SK-N-SH (cell line): ENCODE results near the gene ARHGEF19. TPM values are rescaled to one million over a fixed set of nuclear protein-coding genes. Genes with fewer than 3 reads are reported as not detected.

Experiments
- CTCF ChIA-PET: fragments of 300-600, 350-600 bp; formaldehyde crosslinking; extraction: SDS; loops from one replicate; lab custom pipeline; 2021; lab: Yijun Ruan, JAX
- POLR2A ChIA-PET: fragments of 350-600 bp; sonication (Branson Sonifier 250); formaldehyde crosslinking; extraction: SDS; loops from one replicate; lab custom pipeline; 2020; ENCODE audit warnings: antibody characterized with exemption, inconsistent platforms; lab: Yijun Ruan, JAX
- DNase-seq: peaks from one replicate; pipeline ENCODE4 v3.0.0; 2012
- H2AFZ ChIP-seq: fragments of 200-600 bp; sonication (generic); 2 replicates; pipeline ENCODE4 v1.8.1; 2016; ENCODE audit warnings: antibody characterized with exemption, mild to moderate bottlenecking, low read depth
- H3F3A ChIP-seq: fragments of 200-600 bp; sonication (generic); replicated peaks from 2 replicates; pipeline ENCODE3; 2016; ENCODE audit warnings: antibody characterized with exemption, mild to moderate bottlenecking; ENCODE audit not compliant: insufficient read depth
- H3K27ac ChIP-seq, 2 experiments: fragments of 200-500 bp in 1 of 2; fragments of 200-600 bp in 1 of 2; sonication (Bioruptor generic) in 1 of 2; sonication (generic), shearing (Covaris generic) in 1 of 2; 2 replicates each; pipeline versions ENCODE4 v1.5.1 to v1.6.1; 2014 to 2016; ENCODE audit warnings: low read depth in 2 of 2, inconsistent platforms in 1 of 2, low read length in 1 of 2, mild to moderate bottlenecking in 1 of 2, mixed read lengths in 1 of 2
- H3K27me3 ChIP-seq: fragments of 200-600 bp; sonication (generic), shearing (Covaris generic); 2 replicates; pipeline ENCODE4 v1.6.1; 2016; ENCODE audit warnings: mixed run types; ENCODE audit not compliant: insufficient read depth
- H3K36me3 ChIP-seq, 2 experiments: fragments of 200-500 bp in 1 of 2; fragments of 200-600 bp in 1 of 2; sonication (Bioruptor generic) in 1 of 2; sonication (generic) in 1 of 2; replicated peaks in 1 of 2; 2 replicates each; pipeline versions ENCODE3 to v1.5.1; 2014 to 2016; ENCODE audit warnings: low read length in 1 of 2, mild to moderate bottlenecking in 1 of 2; ENCODE audit not compliant: insufficient read depth in 2 of 2, control insufficient read depth in 1 of 2
- H3K4me1 ChIP-seq, 2 experiments: fragments of 200-500 bp in 1 of 2; fragments of 200-600 bp in 1 of 2; sonication (Bioruptor generic) in 1 of 2; sonication (generic), shearing (Covaris generic) in 1 of 2; 2 replicates each; pipeline versions ENCODE4 v1.5.1 to v1.6.1; 2014 to 2016; ENCODE audit warnings: low read depth in 1 of 2, low read length in 1 of 2, mixed run types in 1 of 2; ENCODE audit not compliant: insufficient read depth in 2 of 2, control insufficient read depth in 1 of 2
- H3K4me2 ChIP-seq: fragments of 200-600 bp; sonication (generic), shearing (Covaris generic); 2 replicates; pipeline ENCODE4 v1.6.1; 2017; ENCODE audit warnings: mixed run types
- H3K4me3 ChIP-seq, 2 experiments: fragments of 200-500 bp in 1 of 2; fragments of 200-600 bp in 1 of 2; sonication (Bioruptor generic) in 1 of 2; sonication (generic), shearing (Covaris generic) in 1 of 2; 2 replicates each; pipeline versions ENCODE4 v1.5.1 to v1.8.1; 2014 to 2016; ENCODE audit warnings: low read depth in 2 of 2, inconsistent platforms in 1 of 2, low read length in 1 of 2, mild to moderate bottlenecking in 1 of 2, mixed read lengths in 1 of 2, moderate library complexity in 1 of 2
- H3K79me2 ChIP-seq: fragments of 200-600 bp; sonication (generic); 2 replicates; pipeline ENCODE4 v1.8.1; 2017; ENCODE audit warnings: mild to moderate bottlenecking; ENCODE audit not compliant: insufficient read depth
- H3K9ac ChIP-seq: fragments of 200-600 bp; sonication (generic); 2 replicates; pipeline ENCODE4 v1.6.1; 2017; ENCODE audit warnings: mixed run types
- H3K9me2 ChIP-seq: fragments of 200-600 bp; sonication (generic); 2 replicates; pipeline ENCODE4 v1.6.1; 2017; ENCODE audit warnings: mixed run types
- H3K9me3 ChIP-seq: fragments of 200-600 bp; sonication (generic); 2 replicates; pipeline ENCODE4 v1.6.1; 2017; ENCODE audit warnings: mixed run types, mild to moderate bottlenecking, moderate library complexity
- H4K20me1 ChIP-seq: fragments of 200-600 bp; sonication (generic); 2 replicates; pipeline ENCODE4 v1.6.1; 2017; ENCODE audit warnings: mild to moderate bottlenecking, mixed run types; ENCODE audit not compliant: insufficient read depth
- ELF1 ChIP-seq: IDR thresholded peaks from 2 replicates; pipeline ENCODE4 v1.4.0; 2012
- EP300 ChIP-seq, 2 experiments: IDR thresholded peaks; 2 replicates each; pipeline versions ENCODE4 v1.4.0 to v1.6.1; 2012; ENCODE audit warnings: borderline replicate concordance in 1 of 2, low read depth in 1 of 2, low read length in 1 of 2
- GABPA ChIP-seq: IDR thresholded peaks from 2 replicates; pipeline ENCODE4 v1.4.0; 2012; ENCODE audit warnings: low read depth, mild to moderate bottlenecking
- MEF2A ChIP-seq: IDR thresholded peaks from 2 replicates; pipeline ENCODE4 v1.4.0; 2012; ENCODE audit warnings: low read depth, borderline replicate concordance
- POLR2AphosphoS5 ChIP-seq: IDR thresholded peaks from 2 replicates; pipeline ENCODE4 v1.6.1; 2012; ENCODE audit warnings: low read depth, low read length
- RFX5 ChIP-seq: IDR thresholded peaks from 2 replicates; pipeline ENCODE4 v1.6.1; 2012; ENCODE audit warnings: mild to moderate bottlenecking, improper control_type of control experiment, low read length
- WGBS: methylation state at CpG from one replicate; pipeline ENCODE4 v1.1.6; 2017; ENCODE audit warnings: low lambda C conversion rate; 5-methylcytosine and 5-hydroxymethylcytosine counted together
- polyA plus RNA-seq, 3 experiments: library from polyadenylated mRNA; depleted of rRNA; stranded (reverse); fragments of >200 nt; gene quantifications; 2 replicates each; pipeline ENCODE4 v1.2.3, GENCODE V29; 2012
- TF ChIP-seq, protein P1 (sequence below): IDR thresholded peaks from 2 replicates; pipeline ENCODE4; 2012
- TF ChIP-seq, protein P2 (sequence below): IDR thresholded peaks from 2 replicates; pipeline ENCODE4 v1.4.0; 2012; ENCODE audit warnings: low read depth

The ARHGEF19 gene
- polyA plus RNA-seq, 1 of the 3 experiments (the other 2 are of a cell fraction): 11.5 TPM

DNA sequence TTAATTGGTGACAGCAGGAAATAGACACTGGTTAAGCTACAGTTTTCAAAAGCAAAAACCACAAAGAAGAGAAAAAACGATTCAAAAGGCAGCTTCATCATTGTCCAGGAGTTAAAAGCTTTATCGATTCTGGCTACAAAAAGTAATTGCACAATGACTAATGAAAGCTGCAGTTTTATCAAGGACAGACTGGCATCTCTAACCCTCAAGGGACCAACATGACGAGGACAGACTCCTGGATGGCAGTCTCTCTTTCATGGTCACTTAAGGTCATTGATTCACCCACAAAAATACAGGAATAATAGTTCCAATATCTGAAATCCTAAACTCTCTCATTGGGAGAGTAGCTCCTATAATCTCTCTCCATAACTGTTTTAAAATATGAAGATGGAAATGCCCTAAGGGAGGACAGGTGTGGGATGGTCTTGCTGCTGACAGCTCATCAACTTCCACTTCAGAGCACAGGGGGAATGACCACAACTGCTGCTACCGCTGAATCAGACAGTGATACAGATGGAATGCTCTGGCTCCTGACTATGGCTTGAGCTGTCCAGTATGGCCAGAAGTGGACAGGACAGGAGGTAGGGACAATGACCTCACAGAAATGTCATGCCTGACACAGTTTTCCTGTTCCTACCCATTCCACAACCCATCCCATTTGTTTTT lies 41.9 kb upstream of the ARHGEF19 start:
- H3K27ac ChIP-seq: peak overlapping the region in 1 of 2 experiments; percentile 94; a peak in 2 of 4 replicates
- ChIA-PET CTCF (interaction anchor here (1.1 to 3.5 kb wide), 8 partner anchors 10 to 176 kb away, joined by 3 to 22 read pairs (median 4); no protein-coding TSS in a partner anchor), POLR2A (interaction anchor here (0.6 kb wide), 1 partner anchor 98 kb away, joined by 3 read pairs; the partner anchor contains the start of gene FBXO42)
- H3F3A ChIP-seq: peaks cover 12% of the 10 kb centered on the region
- no peaks in the 10 kb centered on the region for H3K9me2 ChIP-seq
- no peaks in the 10 kb centered on the region for H3K27me3 ChIP-seq
- 50% methylated on average over 4 of the region's 4 CpGs for WGBS
- H3K4me1 ChIP-seq: peaks cover 7 to 48% of the 10 kb centered on the region in 2 experiments
- no peaks in the 10 kb centered on the region for H3K9me3 ChIP-seq
- H2AFZ ChIP-seq: no peak overlapping the region
- DNase-seq: no peak
- H3K36me3 ChIP-seq: peaks cover 12 to 48% of the 10 kb centered on the region in 2 experiments
- H4K20me1 ChIP-seq: no peaks in the 10 kb centered on the region
- H3K9ac ChIP-seq: no peak overlapping the region
- TF ChIP-seq RFX5: no peak
- no peak for TF ChIP-seq GABPA
- TF ChIP-seq EP300 (IDR thresholded peaks at IDR 0.05; ENCODE audit: borderline replicate concordance in 1 of 2, low read depth in 1 of 2, low read length in 1 of 2): no peak
- TF ChIP-seq, protein P1, sequence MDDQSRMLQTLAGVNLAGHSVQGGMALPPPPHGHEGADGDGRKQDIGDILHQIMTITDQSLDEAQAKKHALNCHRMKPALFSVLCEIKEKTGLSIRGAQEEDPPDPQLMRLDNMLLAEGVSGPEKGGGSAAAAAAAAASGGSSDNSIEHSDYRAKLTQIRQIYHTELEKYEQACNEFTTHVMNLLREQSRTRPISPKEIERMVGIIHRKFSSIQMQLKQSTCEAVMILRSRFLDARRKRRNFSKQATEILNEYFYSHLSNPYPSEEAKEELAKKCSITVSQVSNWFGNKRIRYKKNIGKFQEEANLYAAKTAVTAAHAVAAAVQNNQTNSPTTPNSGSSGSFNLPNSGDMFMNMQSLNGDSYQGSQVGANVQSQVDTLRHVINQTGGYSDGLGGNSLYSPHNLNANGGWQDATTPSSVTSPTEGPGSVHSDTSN: peak; percentile 29; the same call in 1 of the 2 replicates
- TF ChIP-seq POLR2AphosphoS5: no peak
- TF ChIP-seq ELF1: no peak
- TF ChIP-seq, protein P2, sequence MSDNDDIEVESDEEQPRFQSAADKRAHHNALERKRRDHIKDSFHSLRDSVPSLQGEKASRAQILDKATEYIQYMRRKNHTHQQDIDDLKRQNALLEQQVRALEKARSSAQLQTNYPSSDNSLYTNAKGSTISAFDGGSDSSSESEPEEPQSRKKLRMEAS: no peak
- H3K79me2 ChIP-seq: peaks cover 12% of the 10 kb centered on the region; the same call in 1 of the 2 replicates
- H3K4me2 ChIP-seq: no peak overlapping the region
- H3K4me3 ChIP-seq: no peak overlapping the region

DNA sequence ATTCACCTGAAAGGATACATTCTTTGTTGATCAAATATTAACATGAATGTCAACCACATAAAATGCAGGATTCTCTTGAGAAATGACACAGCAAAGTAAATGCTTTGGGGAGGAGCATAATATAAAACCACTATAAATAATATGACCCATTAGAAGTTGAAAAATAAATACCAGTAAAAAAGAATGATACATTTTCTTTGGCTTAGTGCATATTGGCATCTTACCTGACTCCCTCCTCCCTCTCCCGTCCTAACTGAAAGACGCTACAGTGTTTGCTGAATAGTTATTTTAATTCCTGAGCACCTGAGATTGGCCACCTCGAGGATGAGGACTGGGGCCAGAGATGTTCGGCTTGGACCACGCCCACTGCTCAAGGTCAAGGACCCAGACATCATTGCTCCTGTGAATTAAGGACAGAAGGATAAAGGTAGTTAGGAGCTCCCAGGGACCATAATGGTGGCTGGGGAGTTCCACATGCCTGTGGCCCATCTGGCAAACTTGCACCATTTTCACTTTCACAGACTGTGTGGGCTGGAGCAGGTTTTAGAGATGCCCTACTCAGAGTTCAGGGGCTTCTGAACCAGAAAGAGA lies 41.0 kb upstream of the ARHGEF19 start:
- H3K4me2 ChIP-seq: no peak overlapping the region
- H3K36me3 ChIP-seq: peaks cover 12 to 48% of the 10 kb centered on the region in 2 experiments
- H3K27ac ChIP-seq: peak overlapping the region in 1 of 2 experiments; percentile 94; a peak in 2 of 4 replicates
- no peak overlapping the region for H2AFZ ChIP-seq
- H3K9ac ChIP-seq: no peak overlapping the region
- DNase-seq: no peak
- no peaks in the 10 kb centered on the region for H3K27me3 ChIP-seq
- no peaks in the 10 kb centered on the region for H3K9me2 ChIP-seq
- H3K4me3 ChIP-seq: no peak overlapping the region
- H3K9me3 ChIP-seq: no peaks in the 10 kb centered on the region
- peaks cover 16% of the 10 kb centered on the region for H3F3A ChIP-seq
- TF ChIP-seq MEF2A: no peak
- H4K20me1 ChIP-seq: no peaks in the 10 kb centered on the region
- POLR2A ChIA-PET: interaction anchor here (0.6 kb wide), 1 partner anchor 99 kb away, joined by 3 read pairs; the partner anchor contains the start of gene FBXO42
- H3K4me1 ChIP-seq: peaks cover 15 to 58% of the 10 kb centered on the region in 2 experiments
- 0 out of 2 replicates have a peak, but pooled peaks cover 7% of the 10 kb centered on the region for H3K79me2 ChIP-seq
- WGBS: 91% methylated on average over 5 of the region's 5 CpGs
- CTCF ChIA-PET: interaction anchor here (1.1 to 3.5 kb wide), 7 partner anchors 10 to 175 kb away, joined by 3 to 22 read pairs (median 5); no protein-coding TSS in a partner anchor
